KOPT-K1 (cell line): ENCODE measurements around the gene SULT4A1.

Experiments used
- H3K27ac ChIP-seq: fragments of 200-600 bp; sonication (generic); 2 replicates; pipeline ENCODE4 v1.5.1; 2016; ENCODE audit warnings: antibody characterized with exemption, mild to moderate bottlenecking, low read depth, low read length; ENCODE audit not compliant: poor library complexity, severe bottlenecking
- H3K36me3 ChIP-seq: fragments of 200-600 bp; sonication (generic); 2 replicates; pipeline ENCODE4 v1.5.1; 2017; ENCODE audit warnings: antibody characterized with exemption, mild to moderate bottlenecking, low read length, moderate library complexity; ENCODE audit not compliant: insufficient read depth
- H3K9me3 ChIP-seq: fragments of 200-600 bp; sonication (generic); 2 replicates; pipeline ENCODE4 v1.5.1; 2017; ENCODE audit warnings: antibody characterized with exemption, low read length, mild to moderate bottlenecking; ENCODE audit not compliant: insufficient read depth, poor library complexity, severe bottlenecking

The SULT4A1 gene

GRCh38 chr22:43833286-43834240 lies 28.8 kb downstream of the SULT4A1 start:
- no peaks in the 10 kb centered on the region for H3K36me3 ChIP-seq
- no peak overlapping the region for H3K27ac ChIP-seq
- no peaks in the 10 kb centered on the region for H3K9me3 ChIP-seq

- no peak overlapping the region for H3K27ac ChIP-seq
Observed at GRCh38 chr22:43832393-43833265, 29.7 kb downstream of the SULT4A1 start.

GRCh38 chr22:43831561-43832392 lies 30.5 kb downstream of the SULT4A1 start:
- H3K36me3 ChIP-seq = no peaks in the 10 kb centered on the region
- no peak overlapping the region for H3K27ac ChIP-seq
- H3K9me3 ChIP-seq = no peaks in the 10 kb centered on the region

More at GRCh38 chr22:43832393-43833265, 29.7 kb downstream of the SULT4A1 start:
- no peaks in the 10 kb centered on the region for H3K36me3 ChIP-seq
- no peaks in the 10 kb centered on the region for H3K9me3 ChIP-seq

GRCh38 chr22:43830931-43831560 lies 31.3 kb downstream of the SULT4A1 start:
- H3K27ac ChIP-seq = no peak overlapping the region
- no peaks in the 10 kb centered on the region for H3K9me3 ChIP-seq
- no peaks in the 10 kb centered on the region for H3K36me3 ChIP-seq

GRCh38 chr22:43829904-43830851 lies 32.1 kb downstream of the SULT4A1 start:
- Histone ChIP-seq H3K27ac (no peak overlapping the region), H3K9me3 (no peaks in the 10 kb centered on the region), H3K36me3 (no peaks in the 10 kb centered on the region)

GRCh38 chr22:43828998-43829782 lies 33.1 kb downstream of the SULT4A1 start:
- no peaks in the 10 kb centered on the region for H3K36me3 ChIP-seq
- H3K9me3 ChIP-seq = no peaks in the 10 kb centered on the region
- no peak overlapping the region for H3K27ac ChIP-seq

GRCh38 chr22:43828725-43828997 lies 33.7 kb downstream of the SULT4A1 start:
- Histone ChIP-seq H3K27ac (no peak overlapping the region), H3K9me3 (no peaks in the 10 kb centered on the region), H3K36me3 (no peaks in the 10 kb centered on the region)

- Histone ChIP-seq H3K9me3 (no peaks in the 10 kb centered on the region), H3K27ac (no peak overlapping the region), H3K36me3 (no peaks in the 10 kb centered on the region)
Observed at GRCh38 chr22:43827926-43828724, 34.2 kb downstream of the SULT4A1 start.

GRCh38 chr22:43827003-43827735 lies 35.1 kb downstream of the SULT4A1 start:
- Histone ChIP-seq H3K27ac (no peak overlapping the region), H3K9me3 (no peaks in the 10 kb centered on the region), H3K36me3 (no peaks in the 10 kb centered on the region)

- H3K9me3 ChIP-seq = no peaks in the 10 kb centered on the region
- H3K27ac ChIP-seq = no peak overlapping the region
- no peaks in the 10 kb centered on the region for H3K36me3 ChIP-seq
Observed at GRCh38 chr22:43826142-43827002, 35.9 kb downstream of the SULT4A1 start.

- Histone ChIP-seq H3K27ac (no peak overlapping the region), H3K9me3 (no peaks in the 10 kb centered on the region), H3K36me3 (no peaks in the 10 kb centered on the region)
Observed at GRCh38 chr22:43825651-43826050, 36.7 kb downstream of the SULT4A1 start.
